ENCODE data around the gene LINC01488. TPM values are rescaled to one million over a fixed set of nuclear protein-coding genes. Genes with fewer than 3 reads are reported as not detected.

The LINC01488 gene
- total RNA-seq, 1 donor from 2014 or later, result not detected

GRCh38 chr11:69467646-69468045, 13.8 kb upstream of the LINC01488 start:
- no peak overlapping the region for H3K4me3 ChIP-seq
- ATAC-seq (no peak), DNase-seq (no peak)
- H3K36me3 ChIP-seq, result no peaks in the 10 kb centered on the region
- no peak for TF ChIP-seq CTCF (IDR thresholded peaks at IDR 0.05)
- H3K27ac ChIP-seq, result no peak overlapping the region
- no peaks in the 10 kb centered on the region for H3K4me1 ChIP-seq
- no peaks in the 10 kb centered on the region for H3K9me3 ChIP-seq
- intact Hi-C loops (cut with DNase I), result no loop called here
- H3K27me3 ChIP-seq, result no peaks in the 10 kb centered on the region

DNA sequence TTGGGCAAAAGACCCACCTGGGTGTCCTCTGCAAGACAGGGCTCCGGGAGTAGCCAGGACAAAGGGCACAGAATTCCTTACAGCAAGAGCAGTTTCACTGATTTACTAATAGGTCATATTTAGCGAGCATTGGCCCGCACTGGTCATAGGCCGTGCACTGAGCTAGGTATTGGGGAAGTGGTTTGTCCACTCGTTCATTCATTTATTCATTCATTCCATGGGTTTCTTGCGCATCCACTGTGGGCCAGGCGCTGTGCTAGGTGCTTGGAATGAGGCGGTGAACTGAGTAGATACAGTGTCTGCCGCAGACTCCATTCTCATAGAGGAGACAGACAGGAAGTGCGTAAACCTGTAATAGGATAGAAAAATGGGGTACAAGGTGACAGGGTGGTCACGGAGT, 13.2 kb upstream of the LINC01488 start:
- ATAC-seq, result no peak
- H3K27ac ChIP-seq, result no peak overlapping the region
- H3K36me3 ChIP-seq, result no peaks in the 10 kb centered on the region
- H3K4me3 ChIP-seq, result no peak overlapping the region
- TF ChIP-seq CTCF (IDR thresholded peaks at IDR 0.05), result no peak
- no peaks in the 10 kb centered on the region for H3K4me1 ChIP-seq
- H3K9me3 ChIP-seq, result no peaks in the 10 kb centered on the region
- no peak for DNase-seq
- H3K27me3 ChIP-seq, result no peaks in the 10 kb centered on the region
- intact Hi-C loops (cut with DNase I), result no loop called here

- H3K36me3 ChIP-seq, result no peaks in the 10 kb centered on the region
- ATAC-seq, result no peak
- no peak for DNase-seq
- H3K4me1 ChIP-seq, result no peaks in the 10 kb centered on the region
- no peak overlapping the region for H3K4me3 ChIP-seq
- no peaks in the 10 kb centered on the region for H3K9me3 ChIP-seq
- intact Hi-C loops (cut with DNase I), result no loop called here
- no peak for TF ChIP-seq CTCF (IDR thresholded peaks at IDR 0.05)
- H3K27ac ChIP-seq, result no peak overlapping the region
- H3K27me3 ChIP-seq, result no peaks in the 10 kb centered on the region
Measured at GRCh38 chr11:69468911-69469885, 12.3 kb upstream of the LINC01488 start.

DNA sequence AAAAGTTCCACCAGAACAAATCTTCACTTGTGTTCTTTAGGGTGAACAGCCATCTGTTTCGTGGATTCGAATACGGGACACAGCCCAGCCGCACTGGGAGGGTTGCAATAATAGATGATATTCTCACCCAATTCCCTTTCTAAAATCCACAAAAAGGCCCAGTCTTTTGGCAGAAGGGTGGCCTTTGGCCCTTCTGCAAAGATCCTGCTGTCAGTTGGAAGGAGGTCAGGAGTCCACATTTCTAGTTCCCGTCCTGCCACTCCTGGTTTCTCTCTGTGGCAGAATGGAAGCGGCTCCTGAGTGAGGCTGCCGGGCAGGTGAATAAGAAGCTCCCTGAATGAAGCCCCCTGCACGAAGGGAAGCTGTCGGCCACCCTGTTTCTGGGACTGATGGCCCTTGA, 11.2 kb upstream of the LINC01488 start:
- Histone ChIP-seq H3K27ac (no peak overlapping the region), H3K27me3 (no peaks in the 10 kb centered on the region), H3K4me3 (no peak overlapping the region), H3K4me1 (no peaks in the 10 kb centered on the region), H3K9me3 (no peaks in the 10 kb centered on the region), H3K36me3 (no peaks in the 10 kb centered on the region)
- no peak for DNase-seq
- intact Hi-C loops (cut with DNase I), result no loop called here
- TF ChIP-seq CTCF (IDR thresholded peaks at IDR 0.05), result no peak
- ATAC-seq, result no peak

DNA sequence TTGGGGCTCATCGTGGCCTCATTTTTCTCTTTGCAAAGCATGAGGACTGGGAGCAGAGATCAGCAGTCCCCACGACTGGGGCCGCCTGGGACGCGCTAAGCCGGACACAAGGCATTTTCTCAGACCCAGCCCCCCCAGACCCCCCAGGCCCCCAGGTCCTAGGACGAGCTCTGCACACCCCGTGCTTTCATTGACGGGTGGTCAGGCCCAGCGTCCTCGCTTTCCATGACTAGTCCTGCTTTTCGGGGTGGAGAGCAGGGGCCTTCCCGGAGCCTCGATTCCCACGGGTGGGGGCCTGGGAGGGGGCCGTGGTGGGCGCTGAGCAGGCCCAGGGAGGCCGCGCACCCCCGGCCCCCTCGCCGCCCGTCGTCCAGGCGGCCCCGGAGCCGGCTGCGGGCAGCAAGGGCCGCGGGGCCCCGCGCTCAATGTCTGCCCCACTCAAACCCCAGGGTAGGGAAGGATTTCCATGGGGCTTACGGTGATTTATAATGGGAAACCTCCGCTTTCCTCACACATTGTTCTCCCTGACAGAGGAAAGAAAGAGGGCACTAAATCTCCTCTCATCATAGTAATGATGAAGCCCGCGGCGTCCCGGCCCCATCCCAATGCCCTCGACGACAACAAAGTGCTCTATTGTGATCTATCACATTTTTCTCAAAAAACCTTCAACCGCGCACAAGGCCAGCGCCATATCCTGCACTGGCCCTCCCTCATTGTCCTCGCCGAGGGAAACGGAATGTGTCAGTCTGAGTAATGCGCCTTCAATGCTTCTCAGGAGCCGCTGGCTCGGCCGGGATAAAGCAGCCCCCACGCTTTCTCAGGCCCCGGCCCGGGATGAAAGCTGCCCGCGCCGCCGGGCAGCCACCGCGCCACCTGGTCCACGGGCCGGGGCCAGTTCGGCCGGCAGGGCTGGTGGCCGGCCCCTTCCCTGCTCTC, 10.4 kb upstream of the LINC01488 start:
- intact Hi-C loops (cut with DNase I), result no loop called here
- ATAC-seq (no peak), DNase-seq (no peak)
- H3K4me1 ChIP-seq, result no peaks in the 10 kb centered on the region
- no peaks in the 10 kb centered on the region for H3K27me3 ChIP-seq
- no peaks in the 10 kb centered on the region for H3K9me3 ChIP-seq
- no peak overlapping the region for H3K4me3 ChIP-seq
- TF ChIP-seq CTCF (IDR thresholded peaks at IDR 0.05), result no peak
- no peak overlapping the region for H3K27ac ChIP-seq
- H3K36me3 ChIP-seq, result no peaks in the 10 kb centered on the region

Measured in upper lobe of right lung (tissue), 1 donor.